Naive thymus-derived CD8-positive, alpha-beta T cell (primary cell): Measurements from ENCODE around the gene ANKRD13D. TPM values are rescaled to one million over a fixed set of nuclear protein-coding genes. Genes with fewer than 3 reads are reported as not detected.

Experiments used
- ATAC-seq, 2 donors: fragments of 150-1000 bp; cut with Tn5 transposase in 1 of 2; sonication (Bioruptor Pico), chemical (Tn5 transposase) in 1 of 2; 1 replicate in 1 of 2; 2 replicates in 1 of 2; pipeline ENCODE4 v1.10.0; 2021; ENCODE audit warnings: mild to moderate bottlenecking in 2 of 2, moderate library complexity in 2 of 2
- POLR2A ChIA-PET: fragments of 350-600 bp; sonication (Branson Sonifier 250); formaldehyde crosslinking; loops from one replicate; lab custom pipeline; 2021; ENCODE audit warnings: antibody characterized with exemption; lab: Charles Lee
- DNase-seq, 10 donors: peaks; one replicate each; pipeline versions ENCODE4 v3.0.0 to v3.0.0-alpha.2; 2020 to 2022
- H3K27ac Mint-ChIP-seq, 10 donors: one replicate each; pipeline ENCODE4 v1.8.0; 2020 to 2022; ENCODE audit warnings: mild to moderate bottlenecking in 10 of 10, mixed read lengths in 10 of 10, moderate library complexity in 4 of 10, inconsistent platforms in 1 of 10
- H3K27me3 Mint-ChIP-seq, 5 donors: one replicate each; pipeline ENCODE4 v1.8.0; 2021 to 2022; ENCODE audit warnings: mixed read lengths in 5 of 5
- H3K36me3 Mint-ChIP-seq, 3 donors: one replicate each; pipeline ENCODE4 v1.8.0; 2020 to 2022; ENCODE audit warnings: mixed read lengths in 3 of 3, mild to moderate bottlenecking in 2 of 3, inconsistent platforms in 1 of 3
- H3K4me1 Mint-ChIP-seq, 4 donors: one replicate each; pipeline ENCODE4 v1.8.0; 2021 to 2022; ENCODE audit warnings: mixed read lengths in 4 of 4
- H3K4me3 Mint-ChIP-seq, 10 donors: one replicate each; pipeline ENCODE4 v1.8.0; 2020 to 2022; ENCODE audit warnings: mild to moderate bottlenecking in 10 of 10, mixed read lengths in 10 of 10, moderate library complexity in 6 of 10, inconsistent platforms in 1 of 10
- H3K9me3 Mint-ChIP-seq, 9 donors: one replicate each; pipeline ENCODE4 v1.8.0; 2020 to 2022; ENCODE audit warnings: mixed read lengths in 9 of 9, mild to moderate bottlenecking in 3 of 9, inconsistent platforms in 1 of 9, moderate library complexity in 1 of 9
- polyA plus RNA-seq, 3 donors: library from polyadenylated mRNA; unstranded; fragments of 300-500 nt; fragmentation: Illumina TruSeq; gene quantifications; one replicate each; pipeline ENCODE4 v1.2.3, GENCODE V29; 2021
- total RNA-seq, 8 experiments: library from RNA in 2 of 8; stranded (reverse) in 2 of 8; gene quantifications; one replicate each; pipeline ENCODE4 v1.2.3 and lab custom pipeline; 2021 to 2026

ANKRD13D gene
- total and polyA plus RNA-seq, 5 experiments from 2014 or later: 6.0 to 206 (median 18.3) TPM

DNA sequence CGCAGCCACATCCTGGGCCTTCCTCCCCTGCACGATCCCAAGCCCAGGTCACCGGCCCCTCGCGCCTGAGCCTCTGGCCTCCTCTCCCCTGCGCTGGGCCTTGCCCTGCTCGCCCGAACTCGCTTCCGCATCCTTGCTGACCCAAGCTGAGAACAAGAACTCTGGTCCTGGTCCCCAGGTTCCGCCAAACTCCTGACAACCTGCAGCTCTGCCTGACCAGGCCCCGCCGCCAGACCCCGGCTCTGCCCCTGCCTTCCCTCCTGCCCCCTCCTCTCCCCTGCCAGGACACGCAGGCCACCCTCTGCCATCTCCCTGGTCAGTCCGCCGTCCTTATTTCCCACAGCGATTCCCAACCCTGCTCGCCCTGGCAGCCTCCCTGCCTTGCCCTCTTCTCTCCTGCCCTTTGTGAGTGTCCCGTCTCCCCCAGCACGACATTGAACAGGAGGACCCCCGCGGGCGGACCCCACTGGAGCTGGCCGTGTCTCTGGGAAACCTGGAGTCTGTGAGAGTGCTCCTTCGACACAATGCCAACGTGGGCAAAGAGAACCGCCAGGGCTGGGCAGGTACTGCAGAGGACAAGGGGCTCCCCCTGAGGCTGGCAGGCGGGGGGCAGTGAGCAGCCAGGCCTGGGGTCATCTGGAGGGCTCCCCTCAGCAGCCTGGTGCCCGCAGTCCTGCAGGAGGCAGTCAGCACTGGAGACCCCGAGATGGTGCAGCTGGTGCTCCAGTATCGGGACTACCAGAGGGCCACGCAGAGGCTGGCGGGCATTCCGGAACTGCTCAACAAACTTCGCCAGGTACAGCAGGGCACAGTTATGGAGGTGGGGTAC, 762 bp downstream of the ANKRD13D start:
- Mint-ChIP-seq H3K27me3 (no peaks in the 10 kb centered on the region), H3K27ac (peak overlapping the region; percentile 77 to 97 (median 91)), H3K36me3 (peaks cover 0 to 51% (median 10%) of the 10 kb centered on the region in 3 donors), H3K9me3 (peaks cover 0 to under 1% (median 0%) of the 10 kb centered on the region in 9 donors), H3K4me3 (peak overlapping the region; percentile 82 to 93 (median 88)), H3K4me1 (peaks cover 24 to 73% (median 62%) of the 10 kb centered on the region in 4 donors)
- POLR2A ChIA-PET: interaction anchor here (0.6 to 49.2 kb wide), 11 partner anchors 9 to 193 kb away, joined by 3 to 2293 read pairs (median 10); partner anchors contain the start of genes AIP, ANKRD13D, GRK2 and KDM2A
- peak in 2 of 10 donors; percentile 7 to 65 for DNase-seq
- no peak for ATAC-seq

DNA sequence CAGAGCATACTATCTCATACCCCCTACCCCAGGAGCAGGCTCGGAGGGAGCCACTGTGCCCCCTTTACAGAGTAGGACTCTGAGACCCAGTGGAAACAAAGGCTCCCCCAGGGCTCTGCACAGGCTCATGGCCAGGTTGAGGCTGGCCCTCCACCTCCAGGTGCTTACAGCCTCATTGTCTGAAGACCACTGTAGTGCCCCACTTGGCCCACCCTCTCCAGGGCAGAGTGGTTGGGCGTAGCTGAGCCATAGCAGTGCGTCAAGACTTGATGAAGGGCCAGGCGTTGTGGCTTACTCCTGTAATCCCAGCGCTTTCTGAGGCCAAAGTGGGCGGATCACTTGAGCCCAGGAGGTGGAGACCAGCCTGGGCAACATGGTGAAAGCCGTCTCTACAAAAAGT, 1.7 kb downstream of the ANKRD13D start:
- POLR2A ChIA-PET: interaction anchor here (35.0 to 49.2 kb wide), 2 partner anchors 8 to 12 kb away, joined by 2293 read pairs; partner anchors contain the start of genes ANKRD13D, GRK2 and SSH3
- H3K4me1 Mint-ChIP-seq: peaks cover 24 to 68% (median 58%) of the 10 kb centered on the region in 4 donors

DNA sequence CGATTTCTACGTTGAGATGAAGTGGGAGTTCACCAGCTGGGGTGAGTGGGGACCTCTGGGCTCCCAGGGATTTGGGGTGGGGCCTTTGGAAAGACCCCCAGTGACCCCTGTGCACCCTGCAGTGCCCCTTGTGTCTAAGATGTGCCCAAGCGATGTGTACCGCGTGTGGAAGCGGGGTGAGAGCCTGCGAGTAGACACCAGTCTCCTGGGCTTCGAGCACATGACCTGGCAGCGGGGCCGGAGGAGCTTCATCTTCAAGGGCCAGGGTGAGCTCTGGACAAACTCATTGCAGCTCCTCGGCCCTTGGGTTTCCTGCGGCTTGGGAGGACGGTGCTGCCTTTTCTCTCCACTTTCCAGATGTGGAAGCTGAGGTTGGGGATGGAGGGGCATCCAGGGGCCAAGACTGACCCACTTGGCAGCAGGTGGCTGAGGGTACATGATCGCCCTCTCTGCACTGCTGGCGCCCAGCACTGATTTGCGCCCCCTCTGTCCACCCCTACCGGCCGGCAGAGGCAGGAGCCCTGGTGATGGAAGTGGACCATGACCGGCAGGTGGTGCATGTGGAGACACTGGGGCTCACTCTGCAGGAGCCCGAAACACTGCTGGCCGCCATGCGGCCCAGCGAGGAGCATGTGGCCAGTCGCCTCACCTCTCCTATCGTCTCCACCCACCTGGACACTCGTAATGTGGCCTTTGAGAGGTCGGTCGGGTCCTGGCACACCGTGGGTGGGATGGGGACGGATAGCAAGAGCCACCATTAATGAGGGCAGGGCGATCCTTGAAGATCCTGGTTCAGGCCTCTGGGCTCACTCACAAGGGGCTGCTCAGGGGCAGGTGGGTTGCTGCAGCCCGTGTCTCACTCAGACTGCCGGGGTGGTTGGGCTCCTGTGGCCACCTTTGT, 2.6 kb downstream of the ANKRD13D start:
- H3K4me1 Mint-ChIP-seq: peaks cover 26 to 65% (median 52%) of the 10 kb centered on the region in 4 donors
- peak overlapping the region in 8 of 10 donors; percentile 4 to 91 (median 72) for H3K4me3 Mint-ChIP-seq
- no peak for ATAC-seq
- peak in 2 of 10 donors; percentile 2 to 35 for DNase-seq
- H3K9me3 Mint-ChIP-seq: peaks cover 0 to 12% (median 9%) of the 10 kb centered on the region in 9 donors
- POLR2A ChIA-PET: interaction anchor here (0.5 to 49.2 kb wide), 5 partner anchors 7 to 90 kb away, joined by 3 to 2293 read pairs (median 7); partner anchors contain the start of genes ANKRD13D, GRK2 and SSH3
- H3K27ac Mint-ChIP-seq: peak overlapping the region in 9 of 10 donors; percentile 59 to 87 (median 71)
- H3K36me3 Mint-ChIP-seq: peaks cover 9 to 57% (median 28%) of the 10 kb centered on the region in 3 donors
- no peaks in the 10 kb centered on the region for H3K27me3 Mint-ChIP-seq

More for the DNA sequence above, 1.7 kb downstream of the ANKRD13D start:
- H3K4me3 Mint-ChIP-seq: peak overlapping the region; percentile 50 to 93 (median 88)
- peaks cover 0 to 55% (median 19%) of the 10 kb centered on the region in 3 donors for H3K36me3 Mint-ChIP-seq
- peaks cover 0 to 6% (median 2%) of the 10 kb centered on the region in 9 donors for H3K9me3 Mint-ChIP-seq
- no peaks in the 10 kb centered on the region for H3K27me3 Mint-ChIP-seq
- ATAC-seq (no peak), DNase-seq (peak in 2 of 10 donors; percentile 1 to 58)
- H3K27ac Mint-ChIP-seq: peak overlapping the region; percentile 38 to 93 (median 80)

DNA sequence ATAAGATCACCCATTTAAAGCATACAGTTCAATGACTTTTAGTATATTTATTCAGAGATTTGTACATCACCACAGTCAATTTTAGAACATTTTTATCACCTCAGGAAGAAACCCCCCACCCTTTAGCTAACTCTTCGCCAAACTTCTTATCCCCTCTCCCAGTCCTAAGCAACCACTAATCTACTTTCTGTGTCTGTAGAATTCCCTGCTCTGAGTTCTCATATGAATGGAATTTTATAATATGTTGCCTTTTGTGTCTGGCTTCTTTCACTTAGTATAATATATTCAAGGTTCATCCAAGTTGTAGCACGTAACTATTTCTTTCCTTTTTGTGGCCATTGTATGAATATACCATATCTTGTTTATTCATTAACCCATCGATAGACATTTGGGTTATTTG, 3.6 kb downstream of the ANKRD13D start:
- ATAC-seq (no peak), DNase-seq (no peak)
- peak overlapping the region; percentile 2 to 80 (median 24) for H3K4me3 Mint-ChIP-seq
- POLR2A ChIA-PET: interaction anchor here (1.2 to 49.2 kb wide), 3 partner anchors 7 to 59 kb away, joined by 3 to 2293 read pairs (median 2293); partner anchors contain the start of genes ANKRD13D, GRK2 and SSH3
- H3K4me1 Mint-ChIP-seq: peaks cover 22 to 59% (median 44%) of the 10 kb centered on the region in 4 donors
- H3K27ac Mint-ChIP-seq: peak overlapping the region in 9 of 10 donors; percentile 1 to 88 (median 66)
- peaks cover 13 to 65% (median 31%) of the 10 kb centered on the region in 3 donors for H3K36me3 Mint-ChIP-seq
- H3K27me3 Mint-ChIP-seq: no peaks in the 10 kb centered on the region
- H3K9me3 Mint-ChIP-seq: peaks cover 0 to 16% (median 12%) of the 10 kb centered on the region in 9 donors

DNA sequence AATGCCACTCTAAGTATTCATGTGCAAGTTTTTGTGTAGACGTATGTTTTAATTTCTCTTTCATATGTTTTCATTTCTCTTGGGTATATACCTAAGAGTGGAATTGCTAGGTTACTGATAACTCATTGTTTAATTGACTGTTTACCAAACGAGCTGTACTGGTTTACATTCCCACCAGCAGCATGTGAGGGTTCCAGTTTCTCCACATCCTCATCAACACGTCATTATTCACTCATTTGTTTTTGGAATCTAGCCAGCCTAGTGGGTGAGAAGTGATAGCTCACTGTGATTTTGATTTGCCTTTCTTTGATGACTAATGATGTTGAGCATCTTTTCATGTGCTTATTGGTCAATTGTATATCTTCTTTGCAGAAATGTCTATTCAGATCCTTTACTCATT, 4.0 kb downstream of the ANKRD13D start:
- no peaks in the 10 kb centered on the region for H3K27me3 Mint-ChIP-seq
- peaks cover 18 to 55% (median 40%) of the 10 kb centered on the region in 4 donors for H3K4me1 Mint-ChIP-seq
- peaks cover 0 to 16% (median 12%) of the 10 kb centered on the region in 9 donors for H3K9me3 Mint-ChIP-seq
- POLR2A ChIA-PET: interaction anchor here (1.2 to 49.2 kb wide), 3 partner anchors 6 to 58 kb away, joined by 3 to 2293 read pairs (median 2293); partner anchors contain the start of genes ANKRD13D, GRK2 and SSH3
- H3K36me3 Mint-ChIP-seq: peaks cover 13 to 69% (median 32%) of the 10 kb centered on the region in 3 donors
- H3K27ac Mint-ChIP-seq: peak overlapping the region in 9 of 10 donors; percentile 1 to 88 (median 66)
- ATAC-seq (no peak), DNase-seq (peak in 2 of 10 donors; percentile 33 to 37)
- peak overlapping the region in 8 of 10 donors; percentile 7 to 80 (median 35) for H3K4me3 Mint-ChIP-seq

DNA sequence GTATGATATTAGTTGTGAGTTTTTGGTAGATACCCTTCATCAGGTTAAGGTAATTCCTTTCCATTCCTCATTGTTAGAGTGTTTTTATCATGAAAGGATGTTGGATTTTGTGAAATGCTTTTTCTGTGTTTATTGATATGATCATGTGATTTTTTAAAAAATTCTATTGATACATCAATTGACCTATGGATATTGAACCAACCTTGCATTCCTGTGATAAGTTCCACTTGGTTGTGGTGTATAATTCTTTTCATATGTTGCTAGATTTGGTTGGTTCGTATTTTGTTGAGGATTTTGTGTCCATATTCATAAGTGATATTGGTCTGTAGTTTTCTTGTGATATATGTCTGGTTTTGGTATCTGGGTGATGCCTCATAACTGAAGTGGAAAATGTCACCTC, 6.7 kb downstream of the ANKRD13D start:
- no peak overlapping the region for H3K4me3 Mint-ChIP-seq
- no peak for DNase-seq
- no peak for ATAC-seq
- H3K27me3 Mint-ChIP-seq: no peaks in the 10 kb centered on the region
- H3K27ac Mint-ChIP-seq: peak overlapping the region in 4 of 10 donors; percentile 19 to 82 (median 60)
- peaks cover 20 to 54% (median 33%) of the 10 kb centered on the region in 4 donors for H3K4me1 Mint-ChIP-seq
- POLR2A ChIA-PET: interaction anchor here (35.0 to 49.2 kb wide), 2 partner anchors 3 to 18 kb away, joined by 2293 read pairs; partner anchors contain the start of genes ANKRD13D, GRK2 and SSH3
- H3K9me3 Mint-ChIP-seq: peaks cover 0 to 16% (median 12%) of the 10 kb centered on the region in 9 donors
- peaks cover 13 to 80% (median 40%) of the 10 kb centered on the region in 3 donors for H3K36me3 Mint-ChIP-seq

DNA sequence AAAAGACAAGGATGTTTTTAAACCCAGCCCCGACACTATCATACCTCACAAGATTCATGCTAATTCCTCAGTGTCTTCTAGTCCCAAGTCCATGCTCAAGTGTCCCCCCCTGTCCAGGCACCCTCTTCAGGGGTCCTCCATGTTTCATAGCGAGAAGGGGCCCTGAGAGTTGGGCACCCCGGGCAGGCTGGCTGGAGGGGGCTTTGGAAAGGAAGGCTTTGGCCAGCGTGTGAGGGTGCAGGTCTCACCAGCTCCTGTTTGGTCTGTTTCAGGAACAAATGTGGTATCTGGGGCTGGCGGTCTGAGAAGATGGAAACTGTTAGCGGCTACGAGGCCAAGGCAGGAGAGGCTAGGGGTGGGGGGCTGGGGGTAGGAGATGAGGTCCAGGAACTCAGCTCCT, 9.7 kb downstream of the ANKRD13D start:
- Mint-ChIP-seq H3K9me3 (peaks cover 0 to 16% (median 12%) of the 10 kb centered on the region in 9 donors), H3K4me1 (peaks cover 10 to 37% (median 21%) of the 10 kb centered on the region in 4 donors), H3K36me3 (peaks cover 13 to 64% (median 32%) of the 10 kb centered on the region in 3 donors), H3K27me3 (no peaks in the 10 kb centered on the region), H3K27ac (peak overlapping the region in 6 of 10 donors; percentile 11 to 68 (median 42)), H3K4me3 (no peak overlapping the region)
- DNase-seq: no peak
- POLR2A ChIA-PET: interaction anchor here (0.7 to 49.2 kb wide), 4 partner anchors 9 to 49 kb away, joined by 3 to 2293 read pairs (median 46); partner anchors contain the start of genes ANKRD13D and GRK2
- no peak for ATAC-seq

DNA sequence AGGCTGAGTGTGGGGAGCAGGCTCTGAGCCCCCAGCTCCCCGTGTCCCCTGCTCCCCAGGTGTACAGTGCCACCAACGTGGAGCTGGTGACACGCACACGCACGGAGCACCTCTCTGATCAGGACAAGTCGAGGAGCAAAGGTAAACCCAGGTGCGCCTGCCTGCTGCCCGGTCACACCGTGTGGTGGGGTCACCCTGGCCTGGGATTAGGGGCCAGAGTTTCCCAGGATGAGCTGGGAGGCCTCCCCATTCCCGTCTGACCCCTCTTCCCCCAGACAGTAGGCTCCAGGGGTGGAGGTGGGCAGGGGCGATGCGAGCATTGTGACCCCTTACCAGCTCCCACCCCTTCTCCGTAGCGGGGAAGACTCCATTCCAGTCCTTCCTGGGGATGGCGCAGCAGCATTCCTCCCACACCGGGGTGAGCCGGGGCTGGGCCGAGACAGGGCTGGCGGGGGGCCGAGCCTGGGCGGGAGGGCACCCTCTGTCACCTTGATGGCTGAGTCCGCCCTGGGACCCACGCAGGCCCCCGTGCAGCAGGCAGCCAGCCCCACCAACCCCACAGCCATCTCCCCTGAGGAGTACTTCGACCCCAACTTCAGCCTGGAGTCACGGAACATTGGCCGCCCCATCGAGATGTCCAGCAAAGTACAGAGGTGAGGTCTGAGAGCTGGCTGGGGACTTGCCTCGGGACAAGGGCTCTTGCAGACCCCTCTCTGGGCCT, 10.5 kb downstream of the ANKRD13D start:
- Mint-ChIP-seq H3K36me3 (peaks cover 13 to 57% (median 30%) of the 10 kb centered on the region in 3 donors), H3K27me3 (no peaks in the 10 kb centered on the region), H3K9me3 (peaks cover 0 to 16% (median 12%) of the 10 kb centered on the region in 9 donors), H3K4me1 (peaks cover 11 to 38% (median 23%) of the 10 kb centered on the region in 4 donors), H3K27ac (no peak overlapping the region), H3K4me3 (peak overlapping the region in 1 of 10 donors; percentile 10)
- POLR2A ChIA-PET: interaction anchor here (1.0 to 49.2 kb wide), 3 partner anchors 8 to 21 kb away, joined by 3 to 2293 read pairs (median 85); partner anchors contain the start of genes ANKRD13D and GRK2
- ATAC-seq: no peak
- DNase-seq: peak in 1 of 10 donors; percentile 5

DNA sequence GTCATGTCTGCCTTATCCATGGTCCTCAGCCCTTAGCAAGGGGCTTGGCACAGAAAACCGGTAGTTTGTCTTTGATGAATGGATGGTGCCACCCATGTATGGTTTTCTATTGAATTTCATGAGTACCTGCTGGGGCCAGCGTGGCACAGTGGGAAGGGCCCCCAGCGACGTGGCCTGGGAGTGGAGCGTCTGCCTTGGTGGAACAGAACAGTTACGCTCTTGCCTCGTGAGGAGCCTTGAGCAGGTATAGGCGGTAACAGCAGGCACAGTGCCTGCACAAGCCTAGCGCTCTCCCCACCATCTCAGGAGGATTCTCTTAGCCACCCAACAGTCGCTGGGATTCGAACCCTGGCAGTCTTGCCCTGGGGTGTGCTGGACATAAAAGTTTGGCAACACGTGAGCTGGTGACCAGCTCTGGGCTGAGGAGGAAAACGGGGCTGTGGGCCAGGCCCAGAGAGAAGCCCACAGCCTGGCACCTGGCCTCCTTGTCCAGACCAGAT, 11.2 kb downstream of the ANKRD13D start:
- Mint-ChIP-seq H3K27me3 (no peaks in the 10 kb centered on the region), H3K9me3 (peaks cover 0 to 16% (median 10%) of the 10 kb centered on the region in 9 donors), H3K36me3 (peaks cover 13 to 52% (median 25%) of the 10 kb centered on the region in 3 donors), H3K27ac (peak overlapping the region in 1 of 10 donors; percentile 50), H3K4me3 (peak overlapping the region in 2 of 10 donors; percentile 9 to 10), H3K4me1 (peaks cover 15 to 39% (median 27%) of the 10 kb centered on the region in 4 donors)
- no peak for DNase-seq
- ATAC-seq: no peak
- POLR2A ChIA-PET: interaction anchor here (8.5 to 49.2 kb wide), 2 partner anchors 14 to 22 kb away, joined by 85 to 2293 read pairs; partner anchors contain the start of genes ANKRD13D and GRK2

DNA sequence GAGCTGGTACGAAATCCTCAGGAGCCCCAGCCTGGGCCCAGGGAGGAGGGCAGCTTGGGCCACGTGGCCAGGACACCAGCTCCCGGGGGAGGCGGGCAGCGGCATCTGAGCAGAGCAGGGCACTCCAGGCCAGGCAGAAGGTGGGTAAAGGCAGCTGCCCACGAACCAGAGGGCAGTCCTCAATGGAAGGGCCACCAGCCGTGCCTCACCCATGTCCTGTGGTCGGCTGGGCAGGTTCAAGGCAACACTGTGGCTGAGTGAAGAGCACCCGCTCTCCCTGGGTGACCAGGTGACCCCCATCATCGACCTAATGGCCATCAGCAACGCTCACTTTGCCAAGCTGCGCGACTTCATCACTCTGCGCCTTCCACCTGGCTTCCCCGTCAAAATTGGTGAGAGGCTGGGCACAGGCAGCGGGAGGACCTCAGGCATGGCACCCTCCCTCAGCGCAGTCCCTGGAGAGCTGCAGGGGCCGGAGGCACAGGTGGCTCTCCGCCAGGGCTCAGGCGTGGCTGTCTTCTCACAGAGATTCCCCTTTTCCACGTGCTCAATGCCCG, 11.7 kb downstream of the ANKRD13D start:
- Mint-ChIP-seq H3K36me3 (peaks cover 13 to 46% (median 21%) of the 10 kb centered on the region in 3 donors), H3K4me3 (no peak overlapping the region), H3K27me3 (no peaks in the 10 kb centered on the region), H3K9me3 (peaks cover 0 to 14% (median 7%) of the 10 kb centered on the region in 9 donors), H3K4me1 (peaks cover 15 to 41% (median 27%) of the 10 kb centered on the region in 4 donors), H3K27ac (peak overlapping the region in 1 of 10 donors; percentile 71)
- DNase-seq (no peak), ATAC-seq (no peak)
- POLR2A ChIA-PET: interaction anchor here (8.5 to 49.2 kb wide), 2 partner anchors 13 to 22 kb away, joined by 85 to 2293 read pairs; partner anchors contain the start of genes ANKRD13D and GRK2
